NT2/D1 (cell line): Measurements from ENCODE around the gene SLC22A16.

Experiments used
- YY1 ChIP-seq: IDR thresholded peaks from 2 replicates; pipeline ENCODE4 v1.6.1; 2011; ENCODE audit not compliant: insufficient read length, insufficient read depth
- ZNF274 ChIP-seq: IDR thresholded peaks from 2 replicates; pipeline ENCODE4 v1.6.1; 2011; ENCODE audit warnings: mild to moderate bottlenecking, low read depth, low read length

DNA sequence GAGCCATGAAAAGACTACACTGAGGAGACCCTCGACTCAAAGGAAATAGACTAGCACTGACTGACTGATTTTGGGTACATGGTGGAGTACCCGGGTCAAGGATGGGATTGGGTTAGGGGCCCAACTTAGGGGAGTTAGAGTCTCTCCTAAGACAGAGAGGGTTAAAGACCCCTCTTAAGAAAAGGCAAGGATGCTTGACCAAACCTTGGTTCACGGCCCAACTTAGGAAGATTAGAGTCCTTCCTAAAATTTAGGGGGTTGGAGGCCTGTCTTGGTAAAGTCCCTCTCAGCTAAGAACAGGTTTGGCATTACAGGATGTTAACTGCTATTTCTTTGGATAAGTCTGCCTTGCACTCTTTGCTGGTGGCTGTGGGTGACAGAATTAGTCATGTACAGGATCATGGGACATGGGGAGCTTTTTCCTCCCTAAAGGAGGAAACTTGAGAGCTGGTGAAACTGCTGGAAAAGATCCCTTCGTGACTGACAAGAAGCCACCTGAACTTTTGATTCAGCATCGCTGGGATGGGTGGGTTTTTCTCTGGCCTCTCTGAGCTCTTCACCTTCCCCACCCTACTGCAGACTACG, 12.3 kb upstream of the SLC22A16 start:
- TF ChIP-seq YY1 (no peak), ZNF274 (no peak)
